A673 (cell line): ENCODE measurements around the gene PCP4L1. TPM values are rescaled to one million over a fixed set of nuclear protein-coding genes. Genes with fewer than 3 reads are reported as not detected.
"Not testable (repeated sequence)": the region's sequence is repeated elsewhere in the genome, so short reads cannot be mapped to it uniquely, and the experiment has no call there.

Experiments
- BruUV-seq: library from RNA; stranded (reverse); fragments of 400-500 nt; replicated peaks from 2 replicates; lab custom pipeline; 2021; lab: Mats Ljungman, UMichigan
- CTCF ChIA-PET: fragments of 300-600 bp; sonication (Branson Sonifier 250); formaldehyde crosslinking; loops from one replicate; lab custom pipeline; 2022; ENCODE audit warnings: antibody characterized with exemption; lab: Charles Lee
- POLR2A ChIA-PET: fragments of 300-600 bp; sonication (Branson Sonifier 250); formaldehyde crosslinking; loops from one replicate; lab custom pipeline; 2022; ENCODE audit warnings: antibody characterized with exemption; ENCODE audit not compliant: low non-redundant PET; lab: Charles Lee
- DNase-seq: peaks from one replicate; pipeline ENCODE4 v3.0.0-alpha.2; 2015; ENCODE audit warnings: low spot score
- H3K27ac ChIP-seq: fragments of 200-600 bp; sonication (generic); 2 replicates; pipeline ENCODE4 v1.5.1; 2016; ENCODE audit warnings: mixed run types, low read depth, mild to moderate bottlenecking, mixed read lengths, antibody characterized with exemption, low read length; ENCODE audit not compliant: poor library complexity, severe bottlenecking
- H3K27me3 ChIP-seq: fragments of 200-600 bp; sonication (generic); replicated peaks from 2 replicates; pipeline ENCODE4 v1.6.1; 2017; ENCODE audit warnings: mixed run types, low read depth, mild to moderate bottlenecking, mixed read lengths, antibody characterized with exemption, low read length; ENCODE audit not compliant: insufficient read depth, poor library complexity
- H3K36me3 ChIP-seq: fragments of 200-600 bp; sonication (generic); 2 replicates; pipeline ENCODE4 v1.6.1; 2016; ENCODE audit warnings: mixed run types, mild to moderate bottlenecking, mixed read lengths, antibody characterized with exemption, low read length; ENCODE audit not compliant: insufficient read depth, poor library complexity, severe bottlenecking
- H3K4me1 ChIP-seq: fragments of 200-600 bp; sonication (generic); 2 replicates; pipeline ENCODE4 v1.6.1; 2017; ENCODE audit warnings: mixed run types, mild to moderate bottlenecking, mixed read lengths, antibody characterized with exemption, low read length; ENCODE audit not compliant: insufficient read depth, poor library complexity, severe bottlenecking
- H3K4me3 ChIP-seq: fragments of 200-600 bp; sonication (generic); 2 replicates; pipeline ENCODE4 v1.5.1; 2016; ENCODE audit warnings: low read depth, mixed run types, mild to moderate bottlenecking, mixed read lengths, low read length; ENCODE audit not compliant: poor library complexity, severe bottlenecking
- H3K9me3 ChIP-seq: fragments of 200-600 bp; sonication (generic); 2 replicates; pipeline ENCODE4 v1.6.1; 2016; ENCODE audit warnings: mixed run types, low read depth, mild to moderate bottlenecking, mixed read lengths, antibody characterized with exemption, low read length; ENCODE audit not compliant: poor library complexity, severe bottlenecking
- EZH2 ChIP-seq: fragments of 200-600 bp; sonication (generic); IDR thresholded peaks from 2 replicates; pipeline ENCODE4 v1.6.1; 2017; ENCODE audit warnings: borderline replicate concordance, low read depth, mild to moderate bottlenecking, mixed read lengths, antibody characterized with exemption, low read length; ENCODE audit not compliant: poor library complexity, severe bottlenecking
- intact Hi-C: fragments of 100-400 bp; cut with micrococcal nuclease; formaldehyde crosslinking; loops from one replicate; pipeline ENCODE4 v1.10.0; 2022; ENCODE audit not compliant: unreplicated experiment
- total RNA-seq: library from RNA; stranded (reverse); gene quantifications from 2 replicates; pipeline ENCODE4 v1.2.3, GENCODE V29; 2021
- TF ChIP-seq, protein P1 (sequence below): fragments of 300-800, 200-600 bp; sonication (generic); conservative IDR thresholded peaks from 2 replicates; pipeline ENCODE4 v1.5.1; 2017; ENCODE audit warnings: low read depth, mild to moderate bottlenecking, antibody characterized with exemption, low read length, moderate library complexity, mixed read lengths

PCP4L1 gene
- total RNA-seq, 1 experiment from 2014 or later, result not detected

DNA sequence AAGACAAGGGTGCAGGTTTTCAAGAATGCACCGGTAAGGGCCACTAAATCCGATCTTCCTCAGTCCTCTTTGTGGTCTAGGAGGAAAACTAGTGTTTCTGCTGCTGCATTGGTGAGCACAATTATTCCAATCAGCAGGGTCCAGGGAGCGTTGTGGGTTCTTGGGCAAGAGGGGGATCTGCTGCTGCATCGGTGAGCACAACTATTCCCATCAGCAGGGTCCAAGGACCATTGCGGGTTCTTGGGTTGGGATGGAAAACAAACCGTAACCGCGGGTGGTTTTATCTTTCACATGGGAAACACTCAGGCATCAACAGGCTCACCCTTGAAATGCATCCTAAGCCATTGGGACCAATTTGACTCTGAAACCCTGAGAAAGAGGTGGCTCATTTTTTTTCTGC lies 7.0 kb upstream of the PCP4L1 start:
- H3K4me3 ChIP-seq, result no peak overlapping the region
- no peaks in the 10 kb centered on the region for H3K36me3 ChIP-seq
- DNase-seq, result no peak
- ChIA-PET CTCF (no interaction called here), POLR2A (interaction anchor here (0.7 kb wide), 1 partner anchor 123 kb away, joined by 3 read pairs; no protein-coding TSS in a partner anchor)
- H3K27me3 ChIP-seq, result no peaks in the 10 kb centered on the region
- no peaks in the 10 kb centered on the region for H3K4me1 ChIP-seq
- no TSS peak for BruUV-seq
- TF ChIP-seq EZH2, result no peak
- TF ChIP-seq, protein P1, sequence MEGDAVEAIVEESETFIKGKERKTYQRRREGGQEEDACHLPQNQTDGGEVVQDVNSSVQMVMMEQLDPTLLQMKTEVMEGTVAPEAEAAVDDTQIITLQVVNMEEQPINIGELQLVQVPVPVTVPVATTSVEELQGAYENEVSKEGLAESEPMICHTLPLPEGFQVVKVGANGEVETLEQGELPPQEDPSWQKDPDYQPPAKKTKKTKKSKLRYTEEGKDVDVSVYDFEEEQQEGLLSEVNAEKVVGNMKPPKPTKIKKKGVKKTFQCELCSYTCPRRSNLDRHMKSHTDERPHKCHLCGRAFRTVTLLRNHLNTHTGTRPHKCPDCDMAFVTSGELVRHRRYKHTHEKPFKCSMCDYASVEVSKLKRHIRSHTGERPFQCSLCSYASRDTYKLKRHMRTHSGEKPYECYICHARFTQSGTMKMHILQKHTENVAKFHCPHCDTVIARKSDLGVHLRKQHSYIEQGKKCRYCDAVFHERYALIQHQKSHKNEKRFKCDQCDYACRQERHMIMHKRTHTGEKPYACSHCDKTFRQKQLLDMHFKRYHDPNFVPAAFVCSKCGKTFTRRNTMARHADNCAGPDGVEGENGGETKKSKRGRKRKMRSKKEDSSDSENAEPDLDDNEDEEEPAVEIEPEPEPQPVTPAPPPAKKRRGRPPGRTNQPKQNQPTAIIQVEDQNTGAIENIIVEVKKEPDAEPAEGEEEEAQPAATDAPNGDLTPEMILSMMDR, result no peak
- peaks cover under 1% of the 10 kb centered on the region for H3K9me3 ChIP-seq
- H3K27ac ChIP-seq, result no peak overlapping the region
- intact Hi-C loops, result no loop called here

DNA sequence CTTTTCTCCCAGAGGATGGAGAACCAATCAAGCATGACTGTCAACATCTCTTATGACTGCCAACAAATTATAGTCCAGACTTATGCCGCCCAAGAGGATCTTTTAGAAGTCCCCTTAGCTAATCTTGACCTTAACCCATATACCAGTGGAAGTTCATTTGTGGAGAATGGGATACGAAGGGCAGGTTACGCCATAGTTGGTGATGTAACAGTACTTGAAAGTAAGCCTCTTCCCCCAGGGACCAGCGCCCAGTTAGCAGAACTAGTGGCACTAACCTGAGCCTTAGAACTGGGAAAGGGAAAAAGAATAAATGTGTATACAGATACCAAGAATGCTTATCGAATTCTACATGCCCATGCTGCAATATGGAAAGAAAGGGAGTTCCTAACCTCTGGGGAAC lies 3.2 kb upstream of the PCP4L1 start:
- DNase-seq, H3K4me3 ChIP-seq, BruUV-seq, H3K27ac ChIP-seq, H3K4me1 ChIP-seq, H3K9me3 ChIP-seq, POLR2A ChIA-PET, H3K36me3 ChIP-seq, intact Hi-C loops: not testable (repeated sequence)
- peaks cover 20% of the 10 kb centered on the region for H3K27me3 ChIP-seq
- CTCF ChIA-PET, result interaction anchor here (0.6 kb wide), 1 partner anchor 36 kb away, joined by 3 read pairs; no protein-coding TSS in a partner anchor

DNA sequence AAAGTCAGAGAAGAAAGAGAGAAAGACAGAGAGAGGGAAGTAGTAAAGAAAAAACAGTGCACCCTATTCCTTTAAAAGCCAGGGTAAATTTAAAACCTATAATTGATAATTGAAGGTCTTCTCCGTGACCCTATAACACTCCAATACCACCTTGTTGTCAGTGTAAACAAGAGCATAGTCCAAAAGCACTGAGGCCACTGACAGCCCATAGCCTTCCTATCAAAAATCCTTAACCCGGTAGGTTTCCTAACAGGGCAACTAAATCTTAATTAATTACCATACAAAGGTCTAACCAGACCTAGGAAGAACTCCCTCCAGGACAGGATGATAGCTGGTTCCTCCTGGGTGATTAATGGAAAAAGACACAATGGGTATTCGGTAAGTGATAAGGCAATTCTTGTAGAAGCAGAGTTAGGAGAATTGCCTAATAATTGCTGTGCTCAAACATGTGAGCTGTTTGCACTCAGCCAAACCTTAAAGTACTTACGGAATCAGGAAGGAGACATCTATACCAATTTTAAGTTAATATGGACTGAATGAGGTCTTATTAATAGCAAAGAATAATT lies 2.5 kb upstream of the PCP4L1 start:
- H3K9me3 ChIP-seq, H3K4me3 ChIP-seq, CTCF ChIA-PET, intact Hi-C loops, H3K36me3 ChIP-seq, H3K27ac ChIP-seq, BruUV-seq, DNase-seq: not testable (repeated sequence)
- Histone ChIP-seq H3K27me3 (peaks cover 24% of the 10 kb centered on the region), H3K4me1 (peaks cover 13% of the 10 kb centered on the region)
- POLR2A ChIA-PET, result interaction anchor here (0.6 kb wide), 1 partner anchor 66 kb away, joined by 3 read pairs; no protein-coding TSS in a partner anchor

DNA sequence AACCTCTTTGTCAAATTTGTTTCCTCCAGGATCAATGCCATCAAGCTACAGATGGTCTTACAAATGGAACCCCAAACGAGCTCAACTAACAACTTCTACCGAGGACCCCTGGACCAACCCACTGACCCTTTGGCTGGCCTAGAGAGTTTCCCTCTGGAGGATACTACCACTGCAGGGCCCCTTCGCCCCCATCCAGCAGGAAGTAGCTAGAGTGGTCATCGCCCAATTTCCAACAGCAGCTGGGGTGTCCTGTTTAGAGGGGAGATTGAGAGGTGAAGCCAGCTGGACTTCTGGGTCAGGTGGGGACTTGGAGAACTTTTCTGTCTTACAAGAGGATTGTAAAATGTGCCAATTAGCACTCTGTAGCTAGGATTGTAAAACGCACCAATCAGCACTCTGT lies 1.4 kb upstream of the PCP4L1 start:
- H3K4me1 ChIP-seq, result peaks cover 13% of the 10 kb centered on the region
- H3K4me3 ChIP-seq, CTCF ChIA-PET, H3K27ac ChIP-seq, H3K9me3 ChIP-seq, DNase-seq, POLR2A ChIA-PET, intact Hi-C loops, BruUV-seq, H3K36me3 ChIP-seq: not testable (repeated sequence)
- H3K27me3 ChIP-seq, result peaks cover 25% of the 10 kb centered on the region
